HG03460 (cell line): ENCODE measurements around the gene COL28A1.
"Not testable (repeated sequence)": the region's sequence is repeated elsewhere in the genome, so short reads cannot be mapped to it uniquely, and the experiment has no call there.

Experiments
- ATAC-seq: cut with Tn5 transposase; IDR thresholded peaks from one replicate; pipeline ENCODE4 v1.9.1; 2021; ENCODE audit not compliant: unreplicated experiment

The COL28A1 gene

GRCh38 chr7:7562736-7563135 lies 27.1 kb upstream of the COL28A1 start:
- no peak for ATAC-seq

- not testable (repeated sequence) for ATAC-seq
Observed at GRCh38 chr7:7561591-7561990, 25.9 kb upstream of the COL28A1 start.

- ATAC-seq: no peak
Observed at GRCh38 chr7:7557252-7557651, 21.6 kb upstream of the COL28A1 start.

DNA sequence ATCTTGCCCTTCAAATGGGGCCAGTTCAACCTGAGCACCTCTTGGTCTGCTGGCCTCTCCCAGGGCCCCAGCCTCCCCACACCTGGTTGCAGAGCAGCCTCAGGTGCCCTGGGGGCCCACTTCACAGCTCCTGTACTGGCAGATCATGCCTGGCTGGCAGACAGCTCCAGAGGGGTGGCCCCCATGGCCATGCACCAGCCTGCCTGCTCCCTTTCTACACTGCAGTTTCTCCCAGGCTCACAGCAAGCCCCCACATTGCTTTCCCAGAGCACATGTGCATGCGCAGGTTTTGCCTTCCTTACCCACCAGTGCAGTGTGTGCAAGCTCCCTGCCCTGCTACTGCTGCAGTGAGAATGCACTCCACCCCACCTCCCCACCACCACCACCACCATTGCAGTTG lies 21.2 kb upstream of the COL28A1 start:
- no peak for ATAC-seq

DNA sequence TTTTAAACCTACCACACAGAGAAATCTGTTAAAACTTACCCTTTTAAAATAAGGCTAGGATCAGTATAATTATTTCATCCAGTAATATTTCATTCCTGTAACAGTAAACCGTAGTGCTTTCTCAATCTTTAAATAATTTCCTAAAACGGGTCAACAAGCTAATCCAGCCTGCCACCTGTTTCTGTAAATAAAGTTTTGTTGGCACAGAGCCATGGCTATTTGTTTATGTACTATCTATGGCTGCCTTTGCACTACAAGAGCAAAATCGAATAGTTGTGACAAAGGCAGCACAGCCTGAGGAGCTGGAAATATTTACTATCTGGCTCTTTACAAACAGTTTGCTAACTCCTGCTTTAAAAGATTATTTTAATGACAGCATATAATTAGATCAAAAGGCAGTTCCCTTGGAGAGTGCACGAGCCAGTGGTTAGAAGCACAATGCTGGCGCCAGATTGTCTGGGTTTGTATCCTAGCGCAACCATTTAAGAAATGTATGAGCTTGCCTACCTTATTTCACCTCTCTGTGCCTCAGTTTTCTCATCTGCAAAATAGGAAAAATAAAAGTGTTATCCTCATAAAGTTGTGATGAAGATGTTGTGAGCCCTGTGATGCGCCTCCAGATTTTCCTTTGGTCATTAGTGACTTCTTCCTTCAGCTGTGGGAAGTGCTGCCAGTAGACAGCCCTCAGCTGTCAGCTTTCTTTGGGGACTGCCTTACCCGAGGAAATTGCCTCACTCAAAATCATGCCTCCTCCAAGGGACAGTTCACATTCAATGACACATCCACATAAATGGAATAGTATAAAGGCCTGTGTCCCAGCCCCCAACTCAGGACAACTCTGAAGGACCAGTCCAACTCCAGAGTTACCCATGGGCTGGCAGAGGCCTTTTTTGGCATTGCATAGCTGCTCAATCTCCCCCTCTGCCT lies 19.2 kb upstream of the COL28A1 start:
- no peak for ATAC-seq

GRCh38 chr7:7554021-7554432 lies 18.4 kb upstream of the COL28A1 start:
- no peak for ATAC-seq

DNA sequence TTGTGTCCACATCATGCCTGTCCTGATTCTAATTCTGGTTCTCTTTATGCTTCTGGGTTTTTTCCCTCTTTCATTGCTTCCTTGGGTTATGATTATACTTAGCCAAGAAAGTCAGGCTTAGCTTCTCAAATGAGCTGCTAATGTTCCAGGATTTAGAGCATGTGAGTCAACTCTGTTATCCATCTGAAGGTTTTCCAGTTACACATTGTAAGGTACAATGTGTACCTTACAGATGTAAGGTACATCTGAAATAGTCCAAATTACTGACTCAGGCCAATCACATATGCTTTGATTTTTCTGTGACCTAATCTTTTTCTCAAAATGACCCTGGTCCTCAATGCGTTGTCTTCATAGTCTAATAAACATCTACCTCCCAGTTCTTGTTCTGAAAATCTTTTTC lies 17.7 kb upstream of the COL28A1 start:
- no peak for ATAC-seq

DNA sequence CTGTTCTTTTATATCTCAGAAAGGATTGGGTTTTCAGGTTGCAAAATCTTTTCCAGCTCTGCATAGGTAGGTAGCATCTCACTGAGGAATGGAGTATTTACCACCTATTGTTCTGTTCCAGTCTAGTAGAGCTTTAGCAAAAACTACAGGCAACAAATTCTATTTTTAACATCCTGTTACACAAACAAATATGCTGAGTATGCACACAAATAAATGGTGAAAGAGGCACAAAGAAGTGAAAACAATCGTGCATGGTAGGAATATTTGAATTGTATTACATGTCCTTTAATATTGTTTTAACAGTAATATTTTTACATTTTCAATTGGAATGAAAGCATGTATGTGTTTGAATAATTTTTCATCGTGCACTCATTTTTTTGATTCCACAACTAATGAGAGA lies 16.5 kb upstream of the COL28A1 start:
- ATAC-seq: no peak

GRCh38 chr7:7550663-7551062 lies 15.0 kb upstream of the COL28A1 start:
- ATAC-seq: no peak

- no peak for ATAC-seq
Observed at GRCh38 chr7:7548407-7548806, 12.7 kb upstream of the COL28A1 start.

DNA sequence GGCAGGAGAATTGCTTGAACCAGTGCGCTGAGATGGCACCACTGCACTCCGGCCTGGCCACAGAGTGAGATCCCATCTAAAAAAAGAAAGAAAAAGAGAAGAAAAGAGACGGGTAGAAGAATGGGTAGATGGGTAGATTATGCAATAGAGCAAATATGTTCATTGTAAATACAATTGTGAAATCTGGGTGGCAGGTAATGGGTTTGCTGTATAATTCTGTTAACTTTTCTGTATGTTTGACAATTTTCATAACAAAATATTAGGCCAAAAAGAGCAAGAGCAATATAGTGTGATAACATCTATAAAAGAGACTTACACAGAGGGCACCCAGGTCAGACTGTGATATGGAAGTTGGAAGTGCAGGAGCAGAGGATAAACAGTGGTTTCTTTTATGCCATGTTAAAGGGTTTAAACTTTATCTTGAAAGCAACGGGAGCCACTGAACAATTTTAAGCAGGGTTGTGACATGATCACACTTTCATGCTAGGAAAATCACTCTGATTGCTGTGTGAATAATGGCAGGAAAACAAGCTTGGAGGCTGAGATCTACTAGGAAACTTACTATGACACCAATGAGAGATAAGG lies 6.7 kb upstream of the COL28A1 start:
- no peak for ATAC-seq

DNA sequence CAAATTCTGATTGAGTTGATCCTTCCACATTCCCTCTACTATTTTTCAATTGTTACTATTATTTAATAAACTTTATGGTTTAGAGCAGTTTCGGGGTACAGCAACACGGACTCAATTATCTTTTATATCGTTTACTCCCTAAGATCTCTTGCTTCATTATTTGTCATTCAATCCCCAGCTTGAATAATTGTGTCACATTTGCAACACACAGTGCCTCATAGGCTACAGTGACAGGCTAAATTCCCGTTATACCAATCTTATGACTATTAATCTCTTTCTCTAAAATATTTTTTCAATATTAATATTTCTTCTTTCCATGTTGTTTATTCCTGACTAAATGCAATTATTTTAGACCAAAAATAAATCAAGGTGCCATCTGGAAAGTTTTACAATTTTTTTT lies 4.0 kb upstream of the COL28A1 start:
- ATAC-seq: no peak

GRCh38 chr7:7539152-7539551 lies 3.5 kb upstream of the COL28A1 start:
- ATAC-seq: no peak

DNA sequence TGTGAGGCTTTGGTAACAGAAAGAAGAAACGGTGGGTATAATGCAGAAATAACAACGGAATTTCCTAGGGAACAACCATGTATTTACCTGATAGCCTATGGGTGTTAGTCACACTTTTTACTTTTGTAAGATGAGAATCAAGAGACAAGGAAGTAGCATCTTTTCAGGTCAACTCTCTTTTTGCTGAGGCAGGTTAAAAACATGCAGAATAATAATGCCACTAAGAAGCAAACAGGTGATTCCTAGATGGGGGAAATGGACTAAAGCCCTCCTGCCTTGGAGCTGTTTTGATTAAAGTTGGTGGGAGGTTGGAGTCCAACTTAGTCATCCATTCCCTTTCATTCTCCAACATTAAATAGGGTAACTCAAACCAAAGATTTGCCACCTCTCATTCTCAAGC lies 2.0 kb upstream of the COL28A1 start:
- ATAC-seq: no peak

DNA sequence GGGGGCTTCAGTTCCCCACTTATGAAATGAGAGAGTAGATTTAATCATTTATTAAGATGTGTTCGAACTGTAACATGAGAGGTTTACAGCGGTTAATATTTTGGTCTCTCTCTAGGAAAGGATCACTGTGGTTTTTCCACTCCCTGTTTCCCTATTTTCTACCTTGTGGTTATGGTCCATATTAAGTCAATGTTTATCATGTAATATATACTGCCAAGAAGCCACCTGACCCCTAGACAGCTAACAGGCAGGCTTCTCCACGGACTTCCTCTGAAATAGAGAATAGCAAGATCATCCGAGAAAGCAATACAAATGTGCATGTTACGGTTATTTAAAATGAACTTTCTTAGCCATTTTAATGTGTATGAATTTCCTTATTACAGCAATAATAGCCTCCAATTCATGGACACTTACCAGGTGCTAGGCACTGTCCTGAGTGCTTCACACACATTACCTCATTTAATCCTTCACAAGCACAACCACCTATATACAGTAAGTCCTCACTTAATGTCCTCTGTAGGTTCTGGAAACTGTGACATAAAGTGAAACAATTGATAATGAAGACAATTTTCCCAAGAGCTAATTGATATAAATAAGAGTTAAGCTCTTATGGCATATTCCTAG lies 835 bp upstream of the COL28A1 start:
- no peak for ATAC-seq

GRCh38 chr7:7533831-7534430 lies 1.7 kb downstream of the COL28A1 start:
- no peak for ATAC-seq

GRCh38 chr7:7529328-7529727 lies 6.3 kb downstream of the COL28A1 start:
- no peak for ATAC-seq

DNA sequence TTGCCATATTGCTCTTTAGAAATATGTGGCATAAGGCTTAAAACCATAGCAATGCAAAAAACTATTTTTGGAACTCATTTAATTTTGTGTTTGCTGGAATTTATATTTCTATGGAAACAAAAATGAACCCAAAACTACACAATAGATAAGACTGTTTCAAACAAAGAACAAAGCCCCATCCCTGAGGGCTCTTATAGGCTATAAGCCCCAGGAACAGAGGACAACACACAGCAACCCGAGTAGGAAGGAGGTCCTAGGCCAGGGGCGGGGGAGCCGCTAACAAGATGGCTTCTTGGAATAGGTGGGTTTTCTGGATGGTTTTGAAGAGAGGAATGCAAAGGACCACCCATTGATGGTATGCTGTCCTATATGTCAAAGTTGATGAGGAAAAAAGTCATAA lies 8.6 kb downstream of the COL28A1 start:
- ATAC-seq: no peak

DNA sequence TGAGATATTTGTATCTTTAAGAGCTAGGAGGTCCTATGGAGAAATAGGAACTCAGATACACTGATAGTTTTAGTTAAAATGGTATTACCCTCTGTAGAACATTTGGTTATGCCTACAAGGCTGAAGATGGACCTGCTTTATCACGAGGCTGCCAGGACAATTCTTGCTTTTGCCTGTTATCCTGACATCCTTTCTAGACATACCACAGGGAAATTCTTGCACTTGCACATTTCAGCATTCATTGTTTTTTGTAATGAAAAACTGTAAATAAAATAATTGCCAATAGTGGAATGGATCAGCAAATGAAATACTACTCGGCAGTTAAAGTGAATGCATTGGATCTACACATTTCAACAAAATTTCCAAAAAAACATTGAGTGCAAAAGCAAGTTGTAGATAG lies 9.7 kb downstream of the COL28A1 start:
- ATAC-seq: no peak

DNA sequence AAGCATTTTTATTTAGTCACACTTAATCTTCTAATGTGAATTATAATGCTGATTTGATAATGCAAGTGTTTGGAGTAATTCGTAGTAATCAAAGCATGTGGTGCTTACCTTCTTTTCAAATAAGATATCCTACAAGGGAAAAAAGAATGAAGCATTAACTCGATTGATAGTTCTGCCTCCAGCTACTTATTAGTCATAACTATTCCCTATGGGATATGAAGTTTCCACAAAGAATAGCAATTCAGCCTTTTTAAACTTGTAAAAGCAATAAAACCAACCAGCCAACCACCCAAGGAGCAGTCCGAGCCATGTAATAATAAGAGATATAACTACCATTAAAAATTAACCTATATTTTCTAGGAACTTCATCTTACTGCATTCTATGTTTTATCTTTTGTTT lies 11.6 kb downstream of the COL28A1 start:
- no peak for ATAC-seq

DNA sequence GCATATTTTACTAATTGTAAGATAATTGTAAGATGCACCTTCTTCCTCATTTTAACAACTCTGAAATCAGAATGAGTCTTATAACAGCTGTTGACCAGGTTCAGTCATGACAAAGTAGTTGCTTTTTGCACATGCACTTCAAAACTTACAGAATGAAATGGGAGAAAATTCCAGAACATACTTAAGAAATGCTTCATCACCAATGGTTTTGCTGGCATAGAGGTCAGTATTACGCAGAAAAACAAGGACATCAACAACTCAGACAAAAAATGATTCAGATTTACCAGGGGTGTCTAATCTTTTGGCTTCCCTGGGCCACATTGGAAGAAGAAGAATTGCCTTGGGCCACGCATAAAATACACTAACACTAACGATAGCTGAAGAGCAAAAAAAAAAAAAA lies 13.3 kb downstream of the COL28A1 start:
- no peak for ATAC-seq

DNA sequence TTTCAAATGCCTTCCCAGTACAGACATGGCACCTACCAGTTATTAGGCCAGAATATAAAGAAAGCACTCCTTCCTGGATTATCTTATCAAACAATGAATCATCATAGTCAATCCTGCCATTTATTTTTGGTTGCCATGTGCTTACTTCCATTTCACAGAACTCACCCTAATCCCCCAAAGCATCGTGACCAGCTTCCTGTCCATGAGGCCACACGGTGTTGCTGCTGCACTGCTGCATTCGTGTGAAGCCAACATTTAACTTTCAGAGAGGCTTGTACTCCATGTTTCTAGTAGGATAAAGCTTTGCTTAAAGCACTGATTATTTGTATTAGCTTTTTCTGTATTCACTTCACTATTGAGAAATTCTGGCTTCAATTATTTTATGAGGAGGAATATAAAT lies 14.4 kb downstream of the COL28A1 start:
- no peak for ATAC-seq
